Epithelial cell of esophagus (primary cell): ENCODE results near the gene MAP3K15.
"Not testable (repeated sequence)": the region's sequence is repeated elsewhere in the genome, so short reads cannot be mapped to it uniquely, and the experiment has no call there.

Source experiments
- DNase-seq: peaks from one replicate; pipeline ENCODE4 v3.0.0; 2010; ENCODE audit warnings: low read depth
- H3K4me3 ChIP-seq: 2 replicates; pipeline ENCODE4 v1.5.1; 2011; ENCODE audit warnings: mild to moderate bottlenecking, low read length, control low read depth
- CTCF ChIP-seq: IDR thresholded peaks from 2 replicates; pipeline ENCODE4 v1.5.1; 2011; ENCODE audit warnings: low read depth, mild to moderate bottlenecking, low read length, control low read depth, inconsistent platforms; ENCODE audit not compliant: insufficient read depth; ENCODE audit errors: missing control alignments

The MAP3K15 gene

GRCh38 chrX:19512359-19512758 is 2.9 kb downstream of the MAP3K15 start:
- H3K4me3 ChIP-seq, result no peak overlapping the region
- no peak for DNase-seq
- no peak for TF ChIP-seq CTCF

GRCh38 chrX:19511796-19512195 is 3.5 kb downstream of the MAP3K15 start:
- not testable (repeated sequence) for DNase-seq, H3K4me3 ChIP-seq

- DNase-seq, result no peak
- no peak overlapping the region for H3K4me3 ChIP-seq
- no peak for TF ChIP-seq CTCF
Measured at GRCh38 chrX:19496711-19497110, 18.6 kb downstream of the MAP3K15 start.

GRCh38 chrX:19487520-19488200 is 27.6 kb downstream of the MAP3K15 start:
- TF ChIP-seq CTCF, result no peak
- no peak for DNase-seq
- H3K4me3 ChIP-seq, result no peak overlapping the region

GRCh38 chrX:19479458-19479857 is 35.9 kb downstream of the MAP3K15 start:
- DNase-seq, result no peak
- no peak for TF ChIP-seq CTCF
- H3K4me3 ChIP-seq, result no peak overlapping the region

- not testable (repeated sequence) for DNase-seq, H3K4me3 ChIP-seq
Measured at GRCh38 chrX:19468383-19468782, 46.9 kb downstream of the MAP3K15 start.

- no peak overlapping the region for H3K4me3 ChIP-seq
- no peak for TF ChIP-seq CTCF
- no peak for DNase-seq
Measured at GRCh38 chrX:19462879-19463278, 52.4 kb downstream of the MAP3K15 start.

GRCh38 chrX:19462231-19462630 is 53.1 kb downstream of the MAP3K15 start:
- no peak for TF ChIP-seq CTCF
- H3K4me3 ChIP-seq, result no peak overlapping the region
- DNase-seq, result no peak
